Right hindlimb (tissue), 1 donor: ENCODE measurements around the gene LIN9.
"Not testable (repeated sequence)": the region's sequence is repeated elsewhere in the genome, so short reads cannot be mapped to it uniquely, and the experiment has no call there.

Source experiments
- DNase-seq: peaks from one replicate; pipeline ENCODE4 v3.0.0-alpha.2; 2018

LIN9 gene, protein sequence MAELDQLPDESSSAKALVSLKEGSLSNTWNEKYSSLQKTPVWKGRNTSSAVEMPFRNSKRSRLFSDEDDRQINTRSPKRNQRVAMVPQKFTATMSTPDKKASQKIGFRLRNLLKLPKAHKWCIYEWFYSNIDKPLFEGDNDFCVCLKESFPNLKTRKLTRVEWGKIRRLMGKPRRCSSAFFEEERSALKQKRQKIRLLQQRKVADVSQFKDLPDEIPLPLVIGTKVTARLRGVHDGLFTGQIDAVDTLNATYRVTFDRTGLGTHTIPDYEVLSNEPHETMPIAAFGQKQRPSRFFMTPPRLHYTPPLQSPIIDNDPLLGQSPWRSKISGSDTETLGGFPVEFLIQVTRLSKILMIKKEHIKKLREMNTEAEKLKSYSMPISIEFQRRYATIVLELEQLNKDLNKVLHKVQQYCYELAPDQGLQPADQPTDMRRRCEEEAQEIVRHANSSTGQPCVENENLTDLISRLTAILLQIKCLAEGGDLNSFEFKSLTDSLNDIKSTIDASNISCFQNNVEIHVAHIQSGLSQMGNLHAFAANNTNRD

DNA sequence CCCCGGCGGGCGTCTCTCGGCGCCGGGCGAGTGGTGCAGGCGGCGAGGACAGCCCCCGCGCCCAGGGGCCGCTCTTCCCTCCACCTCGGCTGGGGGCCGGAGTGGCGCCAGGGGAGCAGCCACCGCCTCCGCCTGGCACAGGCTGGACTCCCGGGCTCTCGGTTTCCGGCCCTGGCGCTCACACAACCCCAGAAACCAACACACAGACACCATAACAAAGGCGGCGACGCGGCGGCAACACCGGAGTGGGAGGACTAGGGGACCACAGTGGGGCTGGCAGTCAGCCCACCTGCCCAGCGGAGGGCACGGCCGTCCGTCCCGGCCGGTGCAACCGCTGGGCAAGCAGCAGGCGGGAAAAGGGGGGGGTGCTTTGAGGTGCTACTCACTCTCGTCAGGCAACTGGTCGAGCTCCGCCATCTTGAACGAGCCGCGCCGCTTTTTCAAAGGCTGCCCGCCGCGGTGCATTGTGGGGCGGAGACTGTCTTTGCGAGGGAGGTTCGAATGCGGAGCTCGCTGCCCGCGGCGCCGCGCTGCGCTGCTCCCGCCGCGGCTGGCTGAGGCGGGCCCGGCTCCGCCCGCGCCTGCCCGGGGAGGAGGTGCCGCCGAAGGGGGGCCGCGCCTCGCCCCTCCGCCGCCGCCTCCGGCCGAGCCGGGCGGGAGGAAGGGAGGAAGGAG lies at the start of gene LIN9:
LIN9 (minus strand) TSS at position 442 of the 675 bp plus-strand sequence; CDS start at position 417, 25 bp downstream.
- peak; percentile 94 for DNase-seq

DNA sequence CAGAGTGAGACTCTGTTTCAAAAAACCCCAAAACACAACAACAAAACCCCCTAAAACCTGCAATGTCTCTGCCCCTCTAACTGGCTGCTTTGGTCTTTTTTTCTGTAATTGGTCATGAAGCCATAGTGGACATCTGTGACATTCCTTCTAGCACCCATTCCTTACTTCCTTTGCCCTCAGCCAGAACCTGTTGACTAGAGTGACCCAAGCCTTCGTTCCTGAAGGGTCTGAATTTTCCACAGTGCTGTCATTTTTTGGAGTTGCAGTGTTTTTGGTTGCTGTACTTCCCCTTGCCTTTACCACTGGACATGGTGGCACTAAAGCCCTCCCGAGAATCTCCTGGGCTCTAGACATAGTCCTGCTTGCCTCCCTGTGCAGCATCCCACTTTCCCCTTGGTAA lies 48.5 kb upstream of the LIN9 start:
- DNase-seq, result no peak

DNA sequence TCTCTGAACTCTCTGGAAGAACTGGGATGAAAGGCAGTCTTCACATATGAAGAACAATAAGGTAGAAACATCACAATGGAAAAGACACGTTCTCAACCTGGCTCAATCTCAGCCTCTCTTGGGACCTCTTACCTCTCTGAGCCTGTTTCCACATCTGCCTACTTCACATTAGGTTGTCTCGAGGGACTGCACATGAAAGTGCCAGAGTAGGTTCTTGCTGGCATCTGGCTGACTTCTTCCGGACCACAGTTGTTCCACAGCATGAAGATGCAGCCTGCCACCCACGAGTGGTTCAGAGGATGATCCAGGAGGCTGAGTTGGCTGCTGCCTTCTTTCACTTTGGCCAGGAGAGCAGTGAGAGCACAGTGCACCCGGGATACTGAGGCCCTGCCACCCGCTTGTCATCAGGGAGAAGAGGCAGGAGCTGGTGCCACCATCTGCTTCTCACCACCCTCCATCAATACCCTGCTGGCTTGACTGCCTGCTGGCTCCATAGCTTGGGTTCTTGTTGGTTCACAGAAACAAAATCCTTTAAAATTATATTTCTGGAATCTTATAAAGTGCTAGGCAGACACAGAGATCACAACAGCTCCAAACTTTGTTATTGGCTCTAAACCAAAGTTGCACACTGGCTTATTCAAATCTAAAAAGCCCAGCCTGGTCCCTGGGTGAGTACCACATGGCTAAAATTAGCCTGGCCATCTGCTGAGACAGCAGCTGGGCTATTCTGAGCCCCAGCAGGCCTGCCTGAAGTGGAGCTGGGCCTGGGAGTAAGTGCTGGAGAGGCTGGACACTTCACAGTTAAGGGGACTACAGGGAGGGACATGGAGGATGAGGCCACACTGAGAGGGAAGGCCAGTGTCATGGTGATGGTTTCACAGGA lies 46.9 kb upstream of the LIN9 start:
- DNase-seq, result peak; percentile 77

DNA sequence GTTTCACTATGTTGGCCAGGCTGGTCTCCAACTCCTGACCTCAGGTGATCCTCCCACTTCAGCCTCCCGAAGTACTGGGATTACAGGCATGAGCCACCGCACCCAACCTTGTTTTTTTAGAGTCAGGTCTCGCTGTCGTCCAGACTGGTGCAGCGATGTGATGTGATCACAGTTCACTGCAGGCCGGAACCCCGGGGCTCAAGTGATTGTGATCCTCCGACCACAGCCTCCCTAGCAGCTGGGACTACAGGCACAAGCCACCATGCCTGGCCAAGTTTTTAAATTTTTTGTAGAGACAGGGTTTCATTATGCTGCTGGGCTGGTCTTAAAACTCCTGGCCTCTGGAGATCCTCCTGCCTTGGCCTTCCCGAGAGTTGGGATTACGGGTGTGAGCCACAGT lies 46.1 kb upstream of the LIN9 start:
- DNase-seq, result no peak

DNA sequence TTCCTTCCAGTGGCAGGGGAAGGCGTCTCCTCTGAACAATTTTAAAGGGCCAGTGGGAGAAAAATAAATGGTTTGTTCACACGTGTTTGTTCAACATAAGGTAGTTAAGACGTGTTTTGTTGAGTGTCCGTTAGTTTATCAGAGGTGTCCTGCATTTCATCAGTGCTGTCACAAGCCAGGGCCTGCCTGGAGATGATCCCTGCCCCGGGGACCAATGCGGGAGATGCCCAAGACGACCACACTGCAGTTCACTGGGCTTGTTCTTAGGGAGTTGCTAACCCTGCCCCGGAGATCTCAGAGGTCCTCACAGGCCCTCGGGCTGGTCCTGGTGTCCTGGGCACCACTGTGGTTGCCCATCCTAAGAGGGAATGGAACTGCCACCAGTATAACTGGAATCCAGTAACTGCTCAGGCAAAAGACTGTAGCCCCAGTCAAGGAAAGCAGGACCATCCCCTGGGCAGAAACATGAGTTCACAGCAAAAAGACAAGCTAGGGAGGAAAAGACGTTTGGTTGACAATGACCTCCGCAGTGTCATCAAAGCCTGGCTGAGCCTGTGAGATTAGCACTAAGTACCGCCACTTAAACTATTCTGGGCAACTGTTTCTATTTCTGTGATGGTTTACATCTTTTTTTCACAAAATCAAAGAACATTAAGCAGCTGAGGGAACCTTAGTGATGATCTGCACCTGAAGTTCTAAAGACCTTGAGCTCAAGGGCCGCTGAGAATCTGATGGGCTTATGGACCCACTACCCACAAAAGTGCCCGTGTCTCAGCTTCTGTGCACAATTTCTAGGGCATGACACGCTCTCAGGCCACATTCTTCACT lies 44.9 kb upstream of the LIN9 start:
- DNase-seq, result no peak

DNA sequence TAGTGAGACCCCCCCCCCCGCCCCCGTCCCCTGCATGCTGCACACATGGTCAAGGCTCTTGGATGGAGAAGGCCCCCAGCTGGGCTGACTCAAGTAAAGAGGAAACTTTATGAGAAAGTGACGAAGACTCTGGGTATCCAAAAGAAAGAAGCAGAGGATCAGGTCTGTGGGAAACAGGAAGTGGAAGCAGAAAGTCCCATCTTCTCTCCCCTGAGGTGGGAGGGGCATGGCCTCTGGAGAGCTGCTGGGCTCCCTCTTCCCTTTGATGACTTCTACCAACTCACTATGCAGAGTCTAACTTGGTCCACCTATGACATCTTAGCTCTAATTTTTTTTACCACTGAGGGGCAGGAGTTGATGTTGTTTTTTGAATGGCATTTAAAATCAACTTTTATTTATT lies 42.7 kb upstream of the LIN9 start:
- DNase-seq, result no peak

DNA sequence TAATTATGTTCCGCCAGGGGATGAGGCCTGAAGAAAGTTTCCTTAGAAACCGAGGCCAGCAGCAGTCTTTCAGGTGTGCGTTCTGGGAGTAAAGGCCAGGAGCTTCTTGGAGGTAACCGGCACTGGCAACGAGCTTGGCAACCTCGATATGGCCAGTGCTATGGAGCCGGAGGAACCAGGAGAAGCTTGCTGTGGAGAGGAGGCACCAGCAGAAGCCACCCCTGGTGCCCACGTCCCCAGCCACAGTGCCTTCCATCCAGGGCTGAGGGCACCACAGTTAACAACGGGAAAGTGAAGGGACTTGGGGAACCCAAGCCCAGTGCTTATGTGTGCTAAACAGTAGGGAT lies 41.5 kb upstream of the LIN9 start:
- DNase-seq, result no peak

DNA sequence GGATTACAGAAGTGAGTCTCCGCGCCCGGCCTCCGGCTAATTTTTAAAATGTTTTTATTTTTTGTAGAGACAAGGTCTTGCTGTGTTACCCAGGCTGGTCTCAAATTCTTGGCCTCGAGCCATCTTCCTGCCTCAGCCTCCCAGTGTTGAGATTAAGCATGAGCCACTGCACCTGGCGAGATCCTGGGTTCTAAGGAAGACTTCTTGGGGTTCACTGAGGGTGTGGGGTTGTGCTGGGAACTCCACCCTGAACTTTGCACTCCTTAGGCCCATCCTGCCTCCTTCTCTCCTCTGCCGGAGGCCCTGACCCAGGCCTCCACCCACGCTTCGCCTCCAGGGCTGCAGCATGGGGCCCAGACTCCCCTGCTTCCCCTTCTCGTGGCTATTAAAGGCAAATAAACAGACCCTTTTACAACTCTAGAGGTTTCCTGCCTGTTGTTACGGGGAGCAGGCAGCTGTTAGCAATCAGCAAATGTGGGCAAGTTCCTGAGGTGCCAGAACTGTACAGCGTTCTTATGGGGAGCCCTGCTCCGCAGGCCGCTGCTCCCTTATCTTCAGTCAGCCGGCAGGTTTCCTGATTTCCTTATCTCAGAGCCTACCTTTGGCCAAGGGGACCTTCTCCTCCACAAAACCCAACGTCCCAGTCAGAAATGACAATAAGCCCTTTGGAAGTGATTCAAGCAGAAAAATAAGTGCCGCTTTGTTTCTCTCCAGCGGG lies 41.0 kb upstream of the LIN9 start:
- DNase-seq, result no peak

DNA sequence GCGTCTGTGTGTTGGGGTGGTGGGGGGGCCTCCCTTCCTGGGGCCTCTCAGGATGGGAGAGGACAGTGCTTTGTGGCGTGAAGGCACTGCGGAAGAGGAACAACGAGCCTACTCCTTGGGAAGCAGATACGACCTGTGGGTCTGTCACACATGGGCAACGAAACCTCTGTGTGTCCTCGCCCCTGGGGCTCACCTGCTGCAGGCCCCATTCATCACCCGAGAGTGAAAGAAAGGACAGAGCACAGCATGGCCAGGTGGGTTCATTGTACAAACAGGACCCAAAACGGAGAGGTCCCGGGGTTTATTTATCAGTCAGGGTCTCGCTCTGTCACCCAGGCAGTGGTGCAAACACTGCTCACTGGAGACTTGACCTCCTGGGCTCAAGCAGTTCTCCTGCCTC lies 40.1 kb upstream of the LIN9 start:
- no peak for DNase-seq

DNA sequence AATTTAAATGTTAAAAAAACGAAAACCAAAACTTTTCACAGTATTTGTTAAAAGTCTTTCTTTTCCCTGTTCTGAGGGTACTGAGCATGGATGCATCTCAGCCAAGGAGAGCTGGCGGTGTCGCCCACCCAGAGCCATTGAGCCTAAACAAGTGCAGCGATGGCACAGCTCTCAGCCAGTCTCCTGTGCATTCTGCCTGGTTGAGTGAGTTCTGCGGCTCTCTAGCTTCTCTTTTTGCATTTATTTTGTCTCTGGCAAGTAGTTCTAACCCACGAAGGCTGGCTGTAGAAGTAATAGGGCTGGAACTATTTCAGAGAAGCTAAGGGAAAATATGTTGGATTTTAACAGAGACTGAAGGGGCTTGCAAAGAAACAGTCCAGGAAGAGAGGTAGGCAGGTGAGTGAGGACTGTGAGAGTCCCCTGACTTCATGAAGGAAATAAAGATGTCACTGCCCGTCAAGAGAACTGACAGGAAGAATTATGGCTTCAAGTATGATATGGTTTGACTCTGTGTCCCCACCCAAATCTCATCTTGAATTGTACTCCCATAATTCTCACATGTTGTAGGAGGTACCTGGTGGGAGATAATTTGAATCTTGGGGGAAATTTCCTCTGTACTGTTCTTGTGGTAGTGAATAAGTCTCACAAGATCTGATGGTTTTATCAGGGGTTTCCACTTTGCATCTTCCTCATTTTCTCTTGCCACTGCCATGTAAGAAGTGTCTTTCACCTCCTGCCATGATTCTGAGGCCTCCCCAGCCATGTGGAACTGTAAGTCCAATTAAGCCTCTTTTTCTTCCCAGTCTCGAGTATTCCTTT lies 35.7 kb upstream of the LIN9 start:
- no peak for DNase-seq

DNA sequence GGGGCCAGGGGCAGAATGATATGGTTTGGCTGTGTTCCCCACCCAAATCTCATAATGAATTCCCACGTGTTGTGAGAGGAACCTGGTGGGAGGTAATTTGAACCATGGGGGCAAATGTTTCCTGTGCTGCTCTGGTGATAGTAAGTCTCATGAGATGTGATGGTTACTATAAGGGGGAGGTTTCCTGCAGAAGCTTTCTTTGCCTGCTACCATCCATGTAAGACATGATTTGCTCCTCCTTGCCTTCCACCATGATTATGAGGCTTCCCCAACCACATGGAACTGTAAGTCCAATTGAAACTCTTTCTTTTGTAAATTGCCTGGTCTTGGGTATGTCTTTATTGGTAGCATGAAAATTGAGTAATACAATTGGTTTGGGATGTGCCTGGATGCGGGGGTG lies 33.7 kb upstream of the LIN9 start:
- no peak for DNase-seq

DNA sequence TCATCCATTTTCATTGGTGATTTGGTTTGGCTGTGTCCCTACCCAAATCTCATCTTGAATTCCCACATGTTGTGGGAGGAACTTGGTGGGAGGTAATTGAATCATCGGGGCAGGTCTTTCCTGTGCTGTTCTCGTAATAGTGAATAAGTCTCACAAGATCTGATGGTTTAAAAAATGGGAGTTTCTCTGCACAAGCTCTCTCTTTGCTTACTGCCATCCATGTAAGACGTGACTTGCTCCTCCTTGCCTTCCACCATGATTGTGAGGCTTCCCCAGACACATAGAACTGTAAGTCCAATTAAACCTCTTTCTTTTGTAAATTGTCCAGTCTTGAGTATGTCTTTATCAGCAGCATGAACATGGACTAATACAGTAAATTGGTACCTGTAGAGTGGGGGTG lies 31.1 kb upstream of the LIN9 start:
- not testable (repeated sequence) for DNase-seq

DNA sequence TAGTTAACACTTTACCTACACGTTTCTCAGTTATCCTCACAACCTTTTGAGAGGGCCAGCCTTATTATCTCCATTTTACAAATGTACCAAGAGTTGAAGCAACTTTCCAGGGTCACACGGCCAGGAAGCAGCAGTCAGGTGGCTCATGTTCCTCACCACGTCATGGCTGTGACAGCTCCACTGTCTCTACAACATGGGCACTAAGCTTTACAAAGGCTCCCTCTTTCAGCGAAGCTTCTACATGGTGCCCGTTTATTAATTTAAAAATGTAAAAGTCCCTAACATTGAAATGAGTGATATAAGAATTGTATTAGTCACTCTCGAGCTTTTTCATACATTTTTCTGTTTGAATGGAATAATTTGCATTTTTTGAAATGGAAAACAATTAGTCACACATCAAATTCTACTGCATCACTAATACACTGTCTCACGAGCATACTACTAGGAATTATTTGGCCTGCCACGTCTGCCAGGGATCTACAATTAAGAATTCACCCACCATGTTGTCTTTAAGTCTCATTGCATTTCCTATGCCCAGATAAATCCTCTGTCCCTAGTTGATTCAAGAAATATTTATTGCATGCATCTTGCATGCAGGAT lies 28.4 kb upstream of the LIN9 start:
- DNase-seq, result no peak

DNA sequence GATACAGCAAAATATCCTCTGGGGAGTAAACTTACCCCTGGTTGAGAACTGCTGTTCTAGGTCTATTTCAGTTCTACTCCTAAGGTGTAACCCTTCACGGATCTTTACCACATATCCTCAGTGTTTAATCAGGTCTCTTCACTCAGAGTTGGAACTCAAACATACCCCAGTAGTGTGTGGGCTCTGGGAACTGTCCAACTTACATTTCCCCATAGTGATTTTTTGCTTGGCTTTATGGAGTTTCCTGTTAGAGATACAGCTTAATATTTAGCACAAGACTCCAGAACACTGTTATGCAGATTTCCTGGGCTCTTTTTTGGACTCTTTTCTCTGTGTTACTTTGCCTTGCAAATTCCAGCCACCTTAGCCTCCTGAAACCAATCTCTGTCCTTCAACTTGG lies 26.7 kb upstream of the LIN9 start:
- DNase-seq, result no peak

DNA sequence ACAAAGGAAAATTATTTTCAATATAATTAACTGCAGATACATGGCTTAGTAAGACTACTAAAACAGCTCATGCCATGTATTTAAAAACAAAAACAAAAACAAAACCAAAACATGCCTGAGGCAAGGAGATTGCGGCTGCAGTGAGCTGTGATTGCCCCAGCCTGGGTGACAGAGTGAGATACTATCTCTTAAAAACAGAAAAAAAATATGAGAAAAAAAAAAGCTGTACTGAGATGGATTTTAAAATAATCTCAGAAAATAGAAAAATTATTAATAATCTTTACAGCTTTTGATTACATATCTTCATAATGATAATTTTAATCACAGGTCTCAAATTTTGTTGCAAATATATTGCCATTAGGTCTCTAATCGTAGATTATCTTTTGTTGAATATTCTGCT lies 24.0 kb upstream of the LIN9 start:
- DNase-seq, result no peak

DNA sequence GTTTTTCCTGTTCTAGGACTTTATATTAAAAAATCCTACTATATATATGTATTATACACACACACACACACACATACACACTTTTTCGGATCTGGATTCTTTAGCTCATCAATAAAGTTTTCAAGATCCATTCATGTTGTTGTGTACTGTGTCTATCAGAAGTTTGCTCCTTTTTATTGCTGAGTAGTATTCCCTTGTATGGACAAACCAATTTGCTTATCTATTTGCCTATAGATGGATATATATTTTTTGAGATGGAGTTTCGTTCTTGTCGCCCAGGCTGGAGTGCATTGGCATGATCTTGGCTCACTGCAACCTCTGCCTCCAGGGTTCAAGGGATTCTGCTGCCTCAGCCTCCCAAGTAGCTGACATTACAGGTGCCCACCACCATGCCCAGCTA lies 20.3 kb upstream of the LIN9 start:
- no peak for DNase-seq

DNA sequence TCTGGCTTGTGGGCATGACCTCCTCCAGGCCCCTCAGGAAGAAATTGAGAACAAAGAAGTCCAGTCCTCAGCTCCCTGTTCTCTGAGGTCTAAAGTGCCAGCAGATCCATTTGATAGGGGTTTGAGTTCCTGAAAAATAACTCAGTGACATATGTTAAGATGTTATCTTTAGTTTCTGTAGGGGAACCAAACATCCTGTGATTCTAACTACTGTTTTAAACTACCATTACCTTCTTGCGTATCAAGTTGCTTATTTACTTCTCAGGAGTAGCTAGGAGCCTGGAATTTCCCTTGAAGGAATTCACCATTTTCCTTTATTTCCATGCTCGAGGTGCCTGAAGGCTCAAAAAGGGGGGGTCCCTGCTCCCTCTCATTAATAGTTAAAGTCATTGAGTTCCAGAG lies 18.8 kb upstream of the LIN9 start:
- no peak for DNase-seq

DNA sequence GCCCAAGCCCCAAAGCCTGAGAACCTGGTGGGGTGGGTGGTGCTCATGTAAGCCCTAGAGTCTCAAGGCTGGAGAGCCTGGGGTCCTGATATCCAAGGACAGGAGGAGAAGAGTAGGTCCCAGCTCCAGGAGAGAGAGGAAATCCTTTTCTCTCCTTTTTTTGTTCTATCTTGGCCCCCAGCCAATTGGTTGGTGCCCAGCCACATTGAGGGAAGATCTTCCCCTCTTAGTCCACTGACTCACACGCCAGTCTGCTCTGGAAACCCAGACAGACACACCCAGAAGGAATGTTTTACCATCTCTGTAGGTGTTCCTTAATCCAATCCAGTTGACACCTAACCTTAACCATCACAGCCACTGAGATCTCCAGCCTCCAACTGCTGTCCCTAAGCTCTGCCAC lies 16.2 kb upstream of the LIN9 start:
- DNase-seq, result no peak

DNA sequence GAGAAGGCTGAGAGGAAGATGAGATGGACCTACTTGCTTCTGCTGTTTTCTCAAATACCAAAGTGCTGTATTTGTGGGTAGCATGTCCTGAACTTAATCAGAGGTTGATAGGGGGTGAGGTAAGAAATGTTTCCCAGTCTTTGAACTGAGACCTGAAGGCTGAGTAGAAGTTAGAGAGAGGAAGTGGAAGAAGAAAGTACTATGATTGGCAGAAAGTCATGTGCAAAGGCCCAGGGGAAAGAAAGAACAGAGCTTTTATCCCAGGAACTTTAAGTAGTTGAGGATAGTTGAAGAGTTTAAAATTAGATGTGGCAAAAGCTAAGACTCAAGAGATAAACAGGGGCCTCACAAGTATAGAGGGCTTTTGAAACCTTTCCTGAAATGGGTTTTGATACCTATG lies 15.5 kb upstream of the LIN9 start:
- DNase-seq, result no peak

DNA sequence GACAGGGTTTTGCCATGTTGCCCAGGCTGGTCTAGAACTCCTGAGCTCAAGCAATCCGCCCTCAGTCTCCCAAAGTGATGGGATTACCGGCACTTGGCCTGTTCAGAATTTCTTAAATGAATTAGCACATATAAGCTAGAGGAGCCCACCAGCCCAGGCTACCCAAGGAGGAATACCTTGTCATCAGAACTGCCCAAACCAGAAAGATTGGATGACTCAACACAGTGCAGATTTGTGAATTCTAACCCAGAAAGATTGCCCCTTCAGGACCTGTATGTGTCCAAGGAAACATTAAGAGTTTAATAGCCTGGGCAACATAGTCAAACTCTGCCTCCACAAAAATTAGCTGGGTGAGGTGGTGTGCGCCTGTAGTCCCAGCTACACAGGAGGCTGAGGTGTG lies 14.0 kb upstream of the LIN9 start:
- DNase-seq, result no peak
